ENCODE results near the gene ANO1. TPM values are rescaled to one million over a fixed set of nuclear protein-coding genes. Genes with fewer than 3 reads are reported as not detected.

The ANO1 gene
- total and polyA plus RNA-seq, 2 of the 8 experiments (the other 6 are each of a cell fraction or from before 2014, with no cell fraction given), result 4.7 to 5.0 TPM

DNA sequence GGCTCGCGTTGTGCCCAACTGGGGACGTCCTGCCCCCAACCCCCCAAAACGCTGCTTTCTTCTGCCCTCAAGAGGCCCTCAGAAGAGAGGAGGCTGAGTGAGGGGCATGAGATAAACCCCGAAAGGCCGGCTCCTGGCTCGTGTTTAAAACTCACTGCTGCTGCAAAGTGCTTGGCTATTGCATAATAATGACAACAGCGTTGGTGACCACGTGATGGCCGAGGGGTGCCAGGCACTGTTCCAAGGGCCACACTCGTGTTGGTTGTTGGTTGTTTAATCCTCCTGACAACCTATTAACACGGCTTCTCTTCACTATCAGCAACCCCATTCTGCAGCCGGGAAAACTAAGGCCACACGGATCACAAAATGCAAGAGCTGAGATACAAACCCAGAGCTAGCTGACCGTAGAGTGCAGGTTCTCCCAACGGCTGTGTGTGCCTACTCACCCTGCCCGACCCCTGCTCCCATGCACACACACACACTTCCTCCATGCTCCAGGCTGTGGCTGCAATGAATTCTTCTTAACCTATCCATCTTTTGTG lies 51.0 kb downstream of the ANO1 start:
- H3K4me1 ChIP-seq (replicated peaks in 1 of 4; ENCODE audit: control insufficient read depth in 3 of 4, insufficient read depth in 4 of 4, low read length in 3 of 4), result peaks cover 4 to 18% (median 16%) of the 10 kb centered on the region in 4 experiments
- H2BK12ac ChIP-seq (ENCODE audit: low read depth, low read length), result peak overlapping the region; percentile 100; the same call in 1 of the 2 replicates
- no peak overlapping the region for H3K56ac ChIP-seq (replicated peaks; ENCODE audit: insufficient read length, low read depth, low read length)
- no peaks in the 10 kb centered on the region for H3K36me3 ChIP-seq (ENCODE audit: control insufficient read depth in 2 of 4, insufficient read depth in 4 of 4, low read length in 3 of 4)
- no peak for DNase-seq (ENCODE audit: low read depth in 1 of 2, low spot score in 2 of 2)
- CTCF ChIA-PET (ENCODE audit: partially characterized antibody), result interaction anchor here (0.6 to 2.2 kb wide), 10 partner anchors 14 to 236 kb away, joined by 3 to 6 read pairs (median 4); no protein-coding TSS in a partner anchor
- H3K23ac ChIP-seq (ENCODE audit: insufficient read length), result no peak overlapping the region
- H2BK15ac ChIP-seq (ENCODE audit: low read length), result peak overlapping the region; percentile 53; the same call in 1 of the 2 replicates
- peak overlapping the region in 1 of 2 experiments; percentile 12; a peak in 1 of 4 replicates for H3K4me2 ChIP-seq (ENCODE audit: insufficient read depth in 1 of 2, low read depth in 2 of 2, low read length in 2 of 2)
- H2AFZ ChIP-seq (ENCODE audit: low read length), result no peak overlapping the region
- peak overlapping the region; percentile 98 for H4K91ac ChIP-seq (replicated peaks; ENCODE audit: insufficient read length, low read length)
- H3K79me1 ChIP-seq (ENCODE audit: low read depth, low read length), result no peaks in the 10 kb centered on the region
- no peak overlapping the region for H3K4me3 ChIP-seq (ENCODE audit: extremely low read depth in 1 of 4, insufficient read depth in 2 of 4, low read depth in 3 of 4, low read length in 4 of 4)
- H3K79me2 ChIP-seq (ENCODE audit: control insufficient read depth in 1 of 2, insufficient read depth in 2 of 2, low read length in 2 of 2), result no peaks in the 10 kb centered on the region
- H3K18ac ChIP-seq (ENCODE audit: extremely low read depth, low read length), result peak overlapping the region; percentile 92
- peak overlapping the region; percentile 97; the same call in 1 of the 2 replicates for H2AK5ac ChIP-seq (ENCODE audit: low read depth, low read length)
- no peak overlapping the region; the same call in 1 of the 2 replicates for H3K27ac ChIP-seq (ENCODE audit: low read depth, low read length)
- peak overlapping the region; percentile 61 for H4K5ac ChIP-seq (ENCODE audit: insufficient read length, low read depth, low read length)
- WGBS, 2 experiments (ENCODE audit: extremely low coverage in 1 of 2, insufficient coverage in 1 of 2, insufficient read length in 1 of 2, insufficient replicate concordance in 2 of 2, low coverage in 1 of 2, low lambda C conversion rate in 2 of 2, missing lambda C conversion rate in 1 of 2), result 63% methylated on average over 17 of the region's 17 CpGs; no CpG with 5 or more reads in 1 of the 2 experiments
- peak overlapping the region; percentile 1 for H3K4ac ChIP-seq (replicated peaks; ENCODE audit: insufficient read length, low read depth, low read length)
- no peaks in the 10 kb centered on the region for H3K23me2 ChIP-seq (ENCODE audit: low read depth, low read length)
- POLR2A ChIA-PET (ENCODE audit: partially characterized antibody), result interaction anchor here (0.5 to 1.0 kb wide), 2 partner anchors 12 to 125 kb away, joined by 3 read pairs; no protein-coding TSS in a partner anchor
- FAIRE-seq, result no peak
- no peaks in the 10 kb centered on the region for H3K27me3 ChIP-seq (replicated peaks in 1 of 4; ENCODE audit: control insufficient read depth in 3 of 4, extremely low read depth in 1 of 4, insufficient read depth in 3 of 4, low read length in 3 of 4)
- peak overlapping the region; percentile 82; the same call in 1 of the 2 replicates for H2BK20ac ChIP-seq (ENCODE audit: low read length)
- no peaks in the 10 kb centered on the region for H3K9me3 ChIP-seq (ENCODE audit: insufficient read depth in 2 of 2, low read depth in 1 of 2, low read length in 1 of 2)
- peak overlapping the region; percentile 99 for H2BK5ac ChIP-seq (ENCODE audit: low read depth, low read length)
- no peak overlapping the region for H3K14ac ChIP-seq (ENCODE audit: insufficient read length)
- peak overlapping the region; percentile 47 for H2BK120ac ChIP-seq (replicated peaks; ENCODE audit: low read depth, low read length)
- peak overlapping the region; percentile 75 for H4K8ac ChIP-seq (ENCODE audit: extremely low read depth, insufficient read depth, low read length)
- H4K20me1 ChIP-seq (replicated peaks in 1 of 2; ENCODE audit: control insufficient read depth in 1 of 2, insufficient read depth in 2 of 2, low read length in 2 of 2), result no peaks in the 10 kb centered on the region
- H3K9ac ChIP-seq (replicated peaks in 1 of 4; ENCODE audit: extremely low read depth in 1 of 4, low read depth in 3 of 4, low read length in 3 of 4), result no peak overlapping the region
- peak; percentile 87; the same call in 1 of the 2 replicates for TF ChIP-seq KDM1A (IDR thresholded peaks at IDR 0.05; ENCODE audit: borderline replicate concordance, low read length)
- no peak for TF ChIP-seq FOSL1 (IDR thresholded peaks at IDR 0.05; ENCODE audit: insufficient read depth, low read depth, low read length)
- peak; percentile 77 for TF ChIP-seq CEBPB (IDR thresholded peaks at IDR 0.05; ENCODE audit: low read depth, low read length)
- TF ChIP-seq JUND (IDR thresholded peaks at IDR 0.05; ENCODE audit: low read length), result no peak
- TF ChIP-seq RBBP5 (IDR thresholded peaks at IDR 0.05; ENCODE audit: borderline replicate concordance, low read depth, low read length), result no peak
- no peak for TF ChIP-seq RXRA (IDR thresholded peaks at IDR 0.05; ENCODE audit: insufficient read depth, low read depth, low read length)
- TF ChIP-seq, protein P1, sequence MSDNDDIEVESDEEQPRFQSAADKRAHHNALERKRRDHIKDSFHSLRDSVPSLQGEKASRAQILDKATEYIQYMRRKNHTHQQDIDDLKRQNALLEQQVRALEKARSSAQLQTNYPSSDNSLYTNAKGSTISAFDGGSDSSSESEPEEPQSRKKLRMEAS (IDR thresholded peaks at IDR 0.05), result peak; percentile 48; the same call in 1 of the 2 replicates
- no peak for TF ChIP-seq CHD1 (IDR thresholded peaks at IDR 0.05; ENCODE audit: low read depth, low read length)
- TF ChIP-seq MAFK (IDR thresholded peaks at IDR 0.05; ENCODE audit: low read depth, low read length), result no peak
- TF ChIP-seq CREB1 (IDR thresholded peaks at IDR 0.05), result no peak
- no peak for TF ChIP-seq RFX5 (IDR thresholded peaks at IDR 0.05; ENCODE audit: borderline replicate concordance, low read depth, low read length)
- TF ChIP-seq TCF12 (IDR thresholded peaks at IDR 0.05; ENCODE audit: low read depth, low read length), result no peak
